ENCODE measurements around the gene STARD9.

STARD9 gene

GRCh38 chr15:42728972-42729371 is 153.6 kb downstream of the STARD9 start:
- no peak for TF ChIP-seq RAD21 (IDR thresholded peaks at IDR 0.05; ENCODE audit: low read depth)
- TF ChIP-seq FOXM1 (IDR thresholded peaks at IDR 0.05; ENCODE audit: borderline replicate concordance, low read depth), result no peak
- TF ChIP-seq TAF1 (IDR thresholded peaks at IDR 0.05; ENCODE audit: low read depth), result no peak
- TF ChIP-seq YY1 (IDR thresholded peaks at IDR 0.05; ENCODE audit: low read depth), result no peak
- TF ChIP-seq TCF12 (IDR thresholded peaks at IDR 0.05; ENCODE audit: low read depth), result no peak
- TF ChIP-seq CREB1 (IDR thresholded peaks at IDR 0.05; ENCODE audit: low read depth), result no peak
- TF ChIP-seq EGR1 (IDR thresholded peaks at IDR 0.05), result no peak
- TF ChIP-seq ZBTB7A (IDR thresholded peaks at IDR 0.05; ENCODE audit: low read depth), result no peak
- TF ChIP-seq TEAD4 (IDR thresholded peaks at IDR 0.05), result no peak
- no peak for TF ChIP-seq EP300 (IDR thresholded peaks at IDR 0.05; ENCODE audit: borderline replicate concordance)
- TF ChIP-seq NFIC (IDR thresholded peaks at IDR 0.05), result no peak

GRCh38 chr15:42729409-42729808 is 154.0 kb downstream of the STARD9 start:
- TF ChIP-seq NFIC (IDR thresholded peaks at IDR 0.05) (no peak), YY1 (IDR thresholded peaks at IDR 0.05; ENCODE audit: low read depth) (no peak), RAD21 (IDR thresholded peaks at IDR 0.05; ENCODE audit: low read depth) (no peak), FOXM1 (IDR thresholded peaks at IDR 0.05; ENCODE audit: borderline replicate concordance, low read depth) (no peak), ZBTB7A (IDR thresholded peaks at IDR 0.05; ENCODE audit: low read depth) (no peak), USF1 (IDR thresholded peaks at IDR 0.05) (no peak), EGR1 (IDR thresholded peaks at IDR 0.05) (no peak), EP300 (IDR thresholded peaks at IDR 0.05; ENCODE audit: borderline replicate concordance) (no peak), CEBPB (IDR thresholded peaks at IDR 0.05) (no peak), CREB1 (IDR thresholded peaks at IDR 0.05; ENCODE audit: low read depth) (no peak), TEAD4 (IDR thresholded peaks at IDR 0.05) (no peak), TCF12 (IDR thresholded peaks at IDR 0.05; ENCODE audit: low read depth) (no peak), MAX (IDR thresholded peaks at IDR 0.05) (no peak), REST (IDR thresholded peaks at IDR 0.05; ENCODE audit: low read depth) (no peak), TAF1 (IDR thresholded peaks at IDR 0.05; ENCODE audit: low read depth) (no peak)

GRCh38 chr15:42730135-42730534 is 154.7 kb downstream of the STARD9 start:
- TF ChIP-seq TCF12 (IDR thresholded peaks at IDR 0.05; ENCODE audit: low read depth) (no peak), NFIC (IDR thresholded peaks at IDR 0.05) (no peak), RAD21 (IDR thresholded peaks at IDR 0.05; ENCODE audit: low read depth) (no peak), EP300 (IDR thresholded peaks at IDR 0.05; ENCODE audit: borderline replicate concordance) (no peak), CEBPB (IDR thresholded peaks at IDR 0.05) (no peak), REST (IDR thresholded peaks at IDR 0.05; ENCODE audit: low read depth) (no peak), ZBTB7A (IDR thresholded peaks at IDR 0.05; ENCODE audit: low read depth) (no peak), TEAD4 (IDR thresholded peaks at IDR 0.05) (no peak), YY1 (IDR thresholded peaks at IDR 0.05; ENCODE audit: low read depth) (no peak), EGR1 (IDR thresholded peaks at IDR 0.05) (no peak), MAX (IDR thresholded peaks at IDR 0.05) (no peak), USF1 (IDR thresholded peaks at IDR 0.05) (no peak), TAF1 (IDR thresholded peaks at IDR 0.05; ENCODE audit: low read depth) (no peak), FOXM1 (IDR thresholded peaks at IDR 0.05; ENCODE audit: borderline replicate concordance, low read depth) (no peak), CREB1 (IDR thresholded peaks at IDR 0.05; ENCODE audit: low read depth) (no peak)

GRCh38 chr15:42730536-42730935 is 155.1 kb downstream of the STARD9 start:
- no peak for TF ChIP-seq TEAD4 (IDR thresholded peaks at IDR 0.05)
- no peak for TF ChIP-seq EP300 (IDR thresholded peaks at IDR 0.05; ENCODE audit: borderline replicate concordance)
- TF ChIP-seq ZBTB7A (IDR thresholded peaks at IDR 0.05; ENCODE audit: low read depth), result no peak
- no peak for TF ChIP-seq CREB1 (IDR thresholded peaks at IDR 0.05; ENCODE audit: low read depth)
- no peak for TF ChIP-seq USF1 (IDR thresholded peaks at IDR 0.05)
- TF ChIP-seq EGR1 (IDR thresholded peaks at IDR 0.05), result no peak
- TF ChIP-seq MAX (IDR thresholded peaks at IDR 0.05), result no peak
- no peak for TF ChIP-seq REST (IDR thresholded peaks at IDR 0.05; ENCODE audit: low read depth)
- TF ChIP-seq CEBPB (IDR thresholded peaks at IDR 0.05), result no peak
- TF ChIP-seq FOXM1 (IDR thresholded peaks at IDR 0.05; ENCODE audit: borderline replicate concordance, low read depth), result no peak
- no peak for TF ChIP-seq NFIC (IDR thresholded peaks at IDR 0.05)
- no peak for TF ChIP-seq YY1 (IDR thresholded peaks at IDR 0.05; ENCODE audit: low read depth)
- TF ChIP-seq TCF12 (IDR thresholded peaks at IDR 0.05; ENCODE audit: low read depth), result no peak
- TF ChIP-seq TAF1 (IDR thresholded peaks at IDR 0.05; ENCODE audit: low read depth), result no peak
- no peak for TF ChIP-seq RAD21 (IDR thresholded peaks at IDR 0.05; ENCODE audit: low read depth)
